Heart right ventricle (tissue), 16 donors: Measurements from ENCODE around the gene KCNK2. TPM values are rescaled to one million over a fixed set of nuclear protein-coding genes. Genes with fewer than 3 reads are reported as not detected.
"Not testable (repeated sequence)": the region's sequence is repeated elsewhere in the genome, so short reads cannot be mapped to it uniquely, and the experiment has no call there.

Experiments
- ATAC-seq, 8 donors: fragments of 200-7000 bp; cut with Tn5 transposase; one replicate each; pipeline ENCODE4 v1.9.1; 2020; ENCODE audit warnings: mild to moderate bottlenecking in 8 of 8, moderate library complexity in 8 of 8, moderate number of reproducible peaks in 1 of 8
- DNase-seq, 2 donors: peaks; one replicate each; pipeline ENCODE4 v3.0.0-alpha.2; 2020
- H3K27ac ChIP-seq, 10 donors: fragments of 200-600 bp; sonication (generic) in 2 of 10; one replicate each; pipeline versions ENCODE4 v1.5.0 to v1.8.0; 2020 to 2022; ENCODE audit warnings: mild to moderate bottlenecking in 3 of 10
- H3K27me3 ChIP-seq, 7 donors: fragments of 200-600 bp; one replicate each; pipeline ENCODE4 v1.8.0; 2021 to 2022; ENCODE audit warnings: mild to moderate bottlenecking in 2 of 7
- H3K36me3 ChIP-seq, 9 donors: fragments of 200-600 bp; sonication (generic) in 1 of 9; one replicate each; pipeline versions ENCODE4 v1.5.0 to v1.8.0; 2020 to 2022; ENCODE audit warnings: mild to moderate bottlenecking in 2 of 9
- H3K4me1 ChIP-seq, 9 donors: fragments of 200-600 bp; sonication (generic) in 1 of 9; one replicate each; pipeline versions ENCODE4 v1.5.0 to v1.8.0; 2020 to 2022; ENCODE audit warnings: mild to moderate bottlenecking in 4 of 9
- H3K4me3 ChIP-seq, 10 donors: fragments of 200-600 bp; sonication (generic) in 2 of 10; one replicate each; pipeline versions ENCODE4 v1.5.0 to v1.8.0; 2020 to 2022; ENCODE audit warnings: mild to moderate bottlenecking in 7 of 10, moderate library complexity in 2 of 10
- H3K9me3 ChIP-seq, 11 donors: fragments of 200-600 bp in 10 of 11; sonication (generic) in 2 of 11; one replicate each; pipeline versions ENCODE4 v1.5.0 to v1.8.0; 2013 to 2022; ENCODE audit warnings: mild to moderate bottlenecking in 2 of 11, control low read depth in 1 of 11, moderate library complexity in 1 of 11
- WGBS, 2 donors: extraction: QIAGEN DNeasy Blood & Tissue Kit; methylation state at CpG; one replicate each; pipeline ENCODE4 v1.1.7; 2013; ENCODE audit warnings: inconsistent platforms in 1 of 2; 5-methylcytosine and 5-hydroxymethylcytosine counted together
- intact Hi-C, 10 donors: fragments of 100-400 bp; cut with DNase I; formaldehyde crosslinking; loops; one replicate each; pipeline versions ENCODE4 v1.11.1 to v1.14.2; 2022
- polyA plus RNA-seq, 2 donors: library from polyadenylated mRNA; stranded (reverse); fragments of 200-250 nt; gene quantifications; one replicate each; pipeline ENCODE4 v1.2.3, GENCODE V29; 2013
- total RNA-seq, 10 donors: library from RNA; stranded (reverse); fragmentation: NEBNext Ultra II Directional in 3 of 10; extraction: Animal tissue kit (Norgen Biotek cat#: 25700) in 3 of 10; gene quantifications; one replicate each; pipeline versions ENCODE4 v1.2.1 to v1.2.4, GENCODE V29; 2021 to 2023
- TF ChIP-seq, protein P1 (sequence below), 9 donors: fragments of 200-600 bp; sonication (generic) in 2 of 9; IDR thresholded peaks; one replicate each; pipeline versions ENCODE4 v1.5.0 to v1.8.0; 2021 to 2022; ENCODE audit warnings: antibody characterized with exemption in 9 of 9, mild to moderate bottlenecking in 5 of 9, moderate library complexity in 1 of 9
- donor health status: Arrhythmogenic right ventricular cardiomyopathy.
- donor health status: ischemic (EF 13 %, LVEDD 7.1; RV severe dilation, severe dysfunction).
- donor health status: healthy with polysubstance abuse.
- donor health status: DM: no; HTN: yes; CAD: no.
- donor health status: DM: no; HTN: no; CAD: no.
- donor health status: ischemic (EF 25% LVEDD 6.9; RV normal size, moderate dysfunction).
- donor health status: ischemic (EF 25% LVEDD 5.7; RV mildly dilated, moderate dysfunction).
- donor health status: healthy.
- donor health status: DM: yes; HTN: yes; CAD: no.
- donor health status: Ischemic cardiomyopathy.
- donor health status: ischemic (EF 35%, LVEDD 5.7; RV mildly dilated, moderate dysfunction).
- donor health status: nonischemic (EF 11% LVEDD 7.7; RV severe dilation, severe dysfunction).
- donor health status: DM: yes; HTN: yes; CAD: no.
- donor health status: PGD.
- donor health status: ischemic (EF 29% LVEDD 5.4; RV normal size, mild dysfunction).
- donor health status: nonischemic (EF 23%, LVEDD 6.1; RV moderate dilation, normal function).

KCNK2 gene
- total and polyA plus RNA-seq, 12 donors = 0.06 to 0.79 (median 0.26) TPM; not detected in 5

DNA sequence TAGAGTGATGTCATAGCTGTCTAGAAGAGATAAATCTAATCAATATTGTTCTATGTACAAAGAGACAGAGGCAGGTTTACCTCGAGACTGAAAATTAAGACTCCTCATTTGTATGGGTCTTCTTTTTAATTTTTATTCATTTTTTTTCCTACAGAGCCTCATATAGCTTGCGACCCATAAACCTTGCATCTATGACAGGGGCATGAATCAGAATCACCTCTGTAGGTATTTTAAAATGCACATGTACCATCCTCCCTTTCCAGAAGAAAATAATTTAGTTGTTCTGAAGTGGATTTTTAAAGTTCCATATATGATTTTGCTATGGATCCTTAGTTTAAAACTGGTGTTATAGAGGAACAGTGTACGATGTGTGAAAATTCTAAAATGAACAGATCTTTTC lies 64.5 kb downstream of the KCNK2 start:
- Histone ChIP-seq H3K4me3 (no peak overlapping the region), H3K27me3 (no peaks in the 10 kb centered on the region), H3K9me3 (peaks cover 0 to 11% (median 3%) of the 10 kb centered on the region in 11 donors), H3K4me1 (no peaks in the 10 kb centered on the region), H3K27ac (no peak overlapping the region), H3K36me3 (no peaks in the 10 kb centered on the region)
- DNase-seq = no peak
- intact Hi-C loops = no loop called here
- WGBS, 2 donors = 82% methylated on average over 3 of the region's 3 CpGs
- TF ChIP-seq, protein P1, sequence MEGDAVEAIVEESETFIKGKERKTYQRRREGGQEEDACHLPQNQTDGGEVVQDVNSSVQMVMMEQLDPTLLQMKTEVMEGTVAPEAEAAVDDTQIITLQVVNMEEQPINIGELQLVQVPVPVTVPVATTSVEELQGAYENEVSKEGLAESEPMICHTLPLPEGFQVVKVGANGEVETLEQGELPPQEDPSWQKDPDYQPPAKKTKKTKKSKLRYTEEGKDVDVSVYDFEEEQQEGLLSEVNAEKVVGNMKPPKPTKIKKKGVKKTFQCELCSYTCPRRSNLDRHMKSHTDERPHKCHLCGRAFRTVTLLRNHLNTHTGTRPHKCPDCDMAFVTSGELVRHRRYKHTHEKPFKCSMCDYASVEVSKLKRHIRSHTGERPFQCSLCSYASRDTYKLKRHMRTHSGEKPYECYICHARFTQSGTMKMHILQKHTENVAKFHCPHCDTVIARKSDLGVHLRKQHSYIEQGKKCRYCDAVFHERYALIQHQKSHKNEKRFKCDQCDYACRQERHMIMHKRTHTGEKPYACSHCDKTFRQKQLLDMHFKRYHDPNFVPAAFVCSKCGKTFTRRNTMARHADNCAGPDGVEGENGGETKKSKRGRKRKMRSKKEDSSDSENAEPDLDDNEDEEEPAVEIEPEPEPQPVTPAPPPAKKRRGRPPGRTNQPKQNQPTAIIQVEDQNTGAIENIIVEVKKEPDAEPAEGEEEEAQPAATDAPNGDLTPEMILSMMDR (IDR thresholded peaks at IDR 0.05) = no peak
- no peak for ATAC-seq

DNA sequence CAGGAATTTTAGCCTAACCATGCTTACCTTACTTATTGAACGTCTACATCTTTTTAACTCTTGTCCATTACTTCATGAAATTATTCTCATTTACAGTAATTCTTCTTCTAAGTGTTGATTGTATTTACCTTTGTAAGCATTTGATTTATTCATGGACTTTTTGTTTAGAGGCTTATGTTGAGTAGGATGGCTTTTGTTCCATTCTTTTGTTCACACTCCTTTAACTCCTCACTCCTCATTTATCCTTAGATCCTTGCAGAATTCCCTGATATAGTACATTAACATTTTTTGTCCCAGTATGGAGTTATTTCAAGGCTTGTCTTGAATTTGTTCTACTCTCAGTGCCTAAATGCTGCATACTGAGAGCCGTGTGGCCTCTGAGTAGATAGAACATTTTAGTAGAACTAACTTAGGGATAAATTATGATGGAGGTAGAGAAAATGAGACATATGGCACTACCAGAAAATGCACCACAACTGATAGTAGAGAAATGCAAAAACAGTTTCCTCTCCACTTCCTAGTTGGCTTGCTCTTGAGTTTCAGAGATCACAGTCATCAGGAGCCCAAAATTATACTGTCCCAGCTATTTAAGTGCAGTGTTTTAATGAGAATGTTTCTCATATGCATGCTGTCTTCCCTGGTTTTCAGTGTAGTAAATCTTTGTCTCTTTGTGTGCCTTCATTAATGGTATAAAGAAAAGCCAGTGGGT lies 69.5 kb downstream of the KCNK2 start:
- Histone ChIP-seq H3K27me3 (no peaks in the 10 kb centered on the region), H3K27ac (no peak overlapping the region), H3K9me3 (no peaks in the 10 kb centered on the region), H3K4me3 (no peak overlapping the region), H3K36me3 (no peaks in the 10 kb centered on the region), H3K4me1 (no peaks in the 10 kb centered on the region)
- ATAC-seq = no peak
- no peak for DNase-seq
- TF ChIP-seq, protein P1 (IDR thresholded peaks at IDR 0.05) = no peak
- intact Hi-C loops = no loop called here
- WGBS, 2 donors = 79 to 85% methylated on average over 2 of the region's 2 CpGs

DNA sequence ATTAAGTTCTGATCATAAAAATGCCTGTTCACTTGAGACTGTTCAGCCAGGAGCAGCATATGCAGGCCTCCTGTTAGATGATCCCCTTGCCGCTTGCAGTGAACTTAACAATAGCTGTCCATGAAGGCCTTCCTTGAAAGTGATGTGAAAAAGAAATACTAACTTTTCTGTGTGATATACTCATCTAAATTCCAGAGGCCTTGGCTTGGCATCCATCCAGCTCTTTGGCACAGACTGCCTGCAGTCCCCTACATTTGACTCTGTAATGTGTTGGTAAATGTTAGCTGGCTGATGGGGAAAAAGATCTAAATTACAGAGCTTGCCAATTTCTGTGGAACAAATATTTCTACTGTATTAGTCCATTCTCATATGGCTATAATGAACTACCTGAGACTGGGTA lies 73.7 kb downstream of the KCNK2 start:
- Histone ChIP-seq H3K4me1 (no peaks in the 10 kb centered on the region), H3K4me3 (no peak overlapping the region), H3K27me3 (no peaks in the 10 kb centered on the region), H3K27ac (no peak overlapping the region), H3K36me3 (no peaks in the 10 kb centered on the region), H3K9me3 (no peaks in the 10 kb centered on the region)
- intact Hi-C loops = no loop called here
- ATAC-seq (no peak), DNase-seq (no peak)
- 83 to 100% methylated on average over 1 of the region's 1 CpG for WGBS, 2 donors
- TF ChIP-seq, protein P1 (IDR thresholded peaks at IDR 0.05) = no peak

DNA sequence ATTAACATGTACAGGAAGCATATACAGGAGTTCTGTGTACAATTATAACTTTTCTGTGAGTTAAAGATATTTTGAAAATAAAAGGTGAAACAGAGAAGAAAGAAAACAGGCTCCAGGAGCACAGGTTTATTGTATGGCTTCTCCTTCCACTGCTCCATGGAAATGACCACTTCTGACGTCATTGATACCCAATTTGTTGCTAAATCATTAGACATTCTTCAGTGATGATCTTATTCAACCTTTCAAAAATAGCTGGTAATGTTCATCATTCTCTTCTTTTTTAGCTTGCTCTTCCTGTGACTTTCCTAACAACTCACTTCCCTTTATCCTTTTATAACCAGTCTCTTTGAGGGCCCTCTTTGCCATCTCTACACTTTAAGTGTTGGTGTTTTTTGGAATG lies 77.8 kb downstream of the KCNK2 start:
- ATAC-seq = no peak
- intact Hi-C loops = no loop called here

DNA sequence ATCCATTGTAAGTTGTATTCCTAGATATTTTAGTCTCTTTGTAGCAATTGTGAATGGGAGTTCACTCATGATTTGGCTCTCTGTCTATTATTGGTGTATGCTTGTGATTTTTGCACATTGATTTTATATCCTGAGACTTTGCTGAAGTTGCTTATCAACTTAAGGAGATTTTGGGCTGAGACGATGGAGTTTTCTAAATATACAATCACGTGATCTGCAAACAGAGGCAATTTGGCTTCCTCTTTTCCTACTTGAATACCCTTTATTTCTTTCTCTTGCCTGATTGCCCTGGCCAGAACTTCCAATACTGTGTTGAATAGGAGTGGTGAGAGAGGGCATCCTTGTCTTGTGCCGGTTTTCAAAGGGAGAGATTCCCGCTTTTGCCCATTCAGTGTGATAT lies 80.6 kb downstream of the KCNK2 start:
- DNase-seq, H3K36me3 ChIP-seq, H3K27me3 ChIP-seq, H3K27ac ChIP-seq, H3K4me1 ChIP-seq, H3K4me3 ChIP-seq, ATAC-seq, intact Hi-C loops: not testable (repeated sequence)
- WGBS, 2 donors = 93 to 94% methylated on average over 4 of the region's 4 CpGs
- H3K9me3 ChIP-seq = peaks cover 0 to 24% (median 3%) of the 10 kb centered on the region in 11 donors

More for the DNA sequence above, 77.8 kb downstream of the KCNK2 start:
- Histone ChIP-seq H3K4me1 (no peaks in the 10 kb centered on the region), H3K27ac (no peak overlapping the region), H3K36me3 (no peaks in the 10 kb centered on the region), H3K4me3 (no peak overlapping the region), H3K9me3 (peaks cover 0 to 19% (median 3%) of the 10 kb centered on the region in 11 donors), H3K27me3 (no peaks in the 10 kb centered on the region)
- WGBS, 2 donors = 62% methylated on average over 1 of the region's 1 CpG
- DNase-seq = no peak
- TF ChIP-seq, protein P1 (IDR thresholded peaks at IDR 0.05) = no peak
